GM12865 (cell line): ENCODE results near the gene ZDBF2.

Source experiments
- DNase-seq: peaks from one replicate; pipeline ENCODE4 v3.0.0; 2010; ENCODE audit warnings: low read depth
- H3K4me3 ChIP-seq: 2 replicates; pipeline ENCODE4 v1.5.1; 2011; ENCODE audit warnings: mild to moderate bottlenecking, low read depth, low read length, control low read depth
- CTCF ChIP-seq: IDR thresholded peaks from 2 replicates; pipeline ENCODE4 v1.5.1; 2011; ENCODE audit warnings: low read length, control low read depth, low read depth, inconsistent platforms; ENCODE audit not compliant: insufficient read depth; ENCODE audit errors: missing control alignments

Gene ZDBF2

GRCh38 chr2:206273905-206274304 lies 558 bp upstream of the ZDBF2 start:
- H3K4me3 ChIP-seq = peak overlapping the region; percentile 78
- no peak for TF ChIP-seq CTCF
- no peak for DNase-seq

GRCh38 chr2:206275312-206276055 lies 1.0 kb downstream of the ZDBF2 start:
- DNase-seq = peak; percentile 76
- peak overlapping the region; percentile 78 for H3K4me3 ChIP-seq
- no peak for TF ChIP-seq CTCF

- no peak for TF ChIP-seq CTCF
- peak overlapping the region; percentile 78 for H3K4me3 ChIP-seq
- DNase-seq = no peak
These were observed 1.9 kb downstream of the ZDBF2 start for GRCh38 chr2:206276169-206276942.

GRCh38 chr2:206277503-206277902 lies 3.0 kb downstream of the ZDBF2 start:
- TF ChIP-seq CTCF = no peak
- DNase-seq = no peak
- H3K4me3 ChIP-seq = no peak overlapping the region

GRCh38 chr2:206282746-206283145 lies 8.3 kb downstream of the ZDBF2 start:
- TF ChIP-seq CTCF = no peak
- DNase-seq = no peak
- H3K4me3 ChIP-seq = no peak overlapping the region

- no peak overlapping the region for H3K4me3 ChIP-seq
- no peak for DNase-seq
- no peak for TF ChIP-seq CTCF
These were observed 12.7 kb downstream of the ZDBF2 start for GRCh38 chr2:206287197-206287596.
